Measurements from ENCODE around the gene RHOBTB3.

GRCh38 chr5:95682891-95683290 lies 48.2 kb upstream of the RHOBTB3 start, which contains the start of gene SPATA9:
- TF ChIP-seq, protein P1, sequence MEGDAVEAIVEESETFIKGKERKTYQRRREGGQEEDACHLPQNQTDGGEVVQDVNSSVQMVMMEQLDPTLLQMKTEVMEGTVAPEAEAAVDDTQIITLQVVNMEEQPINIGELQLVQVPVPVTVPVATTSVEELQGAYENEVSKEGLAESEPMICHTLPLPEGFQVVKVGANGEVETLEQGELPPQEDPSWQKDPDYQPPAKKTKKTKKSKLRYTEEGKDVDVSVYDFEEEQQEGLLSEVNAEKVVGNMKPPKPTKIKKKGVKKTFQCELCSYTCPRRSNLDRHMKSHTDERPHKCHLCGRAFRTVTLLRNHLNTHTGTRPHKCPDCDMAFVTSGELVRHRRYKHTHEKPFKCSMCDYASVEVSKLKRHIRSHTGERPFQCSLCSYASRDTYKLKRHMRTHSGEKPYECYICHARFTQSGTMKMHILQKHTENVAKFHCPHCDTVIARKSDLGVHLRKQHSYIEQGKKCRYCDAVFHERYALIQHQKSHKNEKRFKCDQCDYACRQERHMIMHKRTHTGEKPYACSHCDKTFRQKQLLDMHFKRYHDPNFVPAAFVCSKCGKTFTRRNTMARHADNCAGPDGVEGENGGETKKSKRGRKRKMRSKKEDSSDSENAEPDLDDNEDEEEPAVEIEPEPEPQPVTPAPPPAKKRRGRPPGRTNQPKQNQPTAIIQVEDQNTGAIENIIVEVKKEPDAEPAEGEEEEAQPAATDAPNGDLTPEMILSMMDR (IDR thresholded peaks at IDR 0.05 in 2 of 3, conservative IDR thresholded peaks at IDR 0.05 in 1 of 3; ENCODE audit: control insufficient read depth in 2 of 3, extremely low read depth in 1 of 3, insufficient read depth in 1 of 3, low read depth in 3 of 3, low read length in 3 of 3) = no peak
- no peak for TF ChIP-seq SREBF2 (IDR thresholded peaks at IDR 0.05; ENCODE audit: low read length)
- TF ChIP-seq CHD2 (IDR thresholded peaks at IDR 0.05; ENCODE audit: borderline replicate concordance, low read depth, low read length) = no peak
- TF ChIP-seq CHD4 (IDR thresholded peaks at IDR 0.05) = no peak
